Heart left ventricle (tissue), 13 donors: ENCODE results near the gene HIBADH.

ENCODE experiments used
- CTCF ChIP-seq, 12 donors: fragments of 200-600 bp; sonication (generic) in 4 of 12; IDR thresholded peaks; one replicate each; pipeline versions ENCODE4 v1.5.0 to v1.8.0; 2018 to 2022; ENCODE audit warnings: antibody characterized with exemption in 12 of 12, mild to moderate bottlenecking in 5 of 12
- POLR2A ChIP-seq, 2 donors: fragments of 450-650 bp; IDR thresholded peaks; one replicate each; pipeline ENCODE4 v1.6.1; 2017; ENCODE audit warnings: antibody characterized with exemption in 2 of 2, mild to moderate bottlenecking in 2 of 2, moderate library complexity in 2 of 2
- donor health status: ischemic (EF 13 %, LVEDD 7.1; RV severe dilation, severe dysfunction).
- donor health status: DM: no; HTN: yes; CAD: no.
- donor health status: DM: no; HTN: no; CAD: no.
- donor health status: ischemic (EF 25% LVEDD 6.9; RV normal size, moderate dysfunction).
- donor health status: ischemic (EF 25% LVEDD 5.7; RV mildly dilated, moderate dysfunction).
- donor health status: ischemic (EF 35%, LVEDD 5.7; RV mildly dilated, moderate dysfunction).
- donor health status: nonischemic (EF 11% LVEDD 7.7; RV severe dilation, severe dysfunction).
- donor health status: DM: yes; HTN: yes; CAD: no.
- donor health status: PGD.
- donor health status: ischemic (EF 29% LVEDD 5.4; RV normal size, mild dysfunction).
- donor health status: nonischemic (EF 23%, LVEDD 6.1; RV moderate dilation, normal function).

DNA sequence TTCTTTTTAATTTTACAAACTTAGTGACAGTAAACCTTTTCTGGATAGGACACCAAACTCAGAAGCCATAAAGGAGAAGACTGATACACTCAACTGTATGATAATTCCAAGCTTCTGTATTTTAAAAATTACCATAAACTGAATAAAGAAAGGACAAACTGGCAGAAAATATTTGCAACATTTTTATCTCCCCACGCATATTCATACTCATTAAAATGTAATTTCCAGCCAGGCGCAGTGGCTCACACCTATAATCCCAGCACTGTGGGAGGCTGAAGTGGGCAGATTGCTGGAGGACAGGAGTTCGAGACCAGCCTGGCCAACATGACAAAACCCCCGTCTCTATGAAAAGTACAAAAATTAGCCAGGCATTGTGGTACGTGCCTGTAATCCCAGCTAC lies 67.7 kb downstream of the HIBADH start:
- TF ChIP-seq CTCF (IDR thresholded peaks at IDR 0.05) (no peak), POLR2A (IDR thresholded peaks at IDR 0.05) (no peak)
